Activated CD4-positive, alpha-beta T cell treated with anti-CD3 and anti-CD28 coated beads, Interleukin-2, Interleukin-6, amounts not matched to agents 100 ng/mL and 50 ng/mL, durations not matched to agents 16 hours and 8 hours (primary cell): ENCODE results near the gene ZNF722.
"Not testable (repeated sequence)": the region's sequence is repeated elsewhere in the genome, so short reads cannot be mapped to it uniquely, and the experiment has no call there.

ENCODE experiments used
- DNase-seq: peaks from one replicate; pipeline ENCODE4 v3.0.0-alpha.2; 2020

The ZNF722 gene

DNA sequence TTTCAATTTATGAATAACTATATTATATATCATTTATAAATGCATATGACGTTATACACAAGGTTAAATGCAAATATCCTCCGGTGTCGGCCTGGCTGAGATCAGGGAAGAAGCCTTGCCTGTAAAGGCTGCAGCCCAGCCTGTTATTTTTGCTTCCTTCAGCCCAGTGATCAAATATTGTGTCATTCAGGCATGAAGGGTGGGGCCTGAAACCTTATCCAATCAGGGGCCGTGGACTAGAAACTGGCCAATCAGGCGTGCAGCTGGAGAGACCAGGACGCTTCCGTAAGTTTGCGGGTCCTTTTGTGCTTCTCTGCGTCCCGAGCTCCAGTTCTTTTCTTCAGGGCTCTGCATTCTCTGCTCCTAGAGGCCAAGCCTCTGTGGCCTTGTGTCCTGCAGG lies at the start of gene ZNF722:
Gene ZNF722, plus strand, starts transcription at position 301 of the 400 bp plus-strand sequence. CDS start 113 bp downstream, outside the sequence.
- no peak for DNase-seq

DNA sequence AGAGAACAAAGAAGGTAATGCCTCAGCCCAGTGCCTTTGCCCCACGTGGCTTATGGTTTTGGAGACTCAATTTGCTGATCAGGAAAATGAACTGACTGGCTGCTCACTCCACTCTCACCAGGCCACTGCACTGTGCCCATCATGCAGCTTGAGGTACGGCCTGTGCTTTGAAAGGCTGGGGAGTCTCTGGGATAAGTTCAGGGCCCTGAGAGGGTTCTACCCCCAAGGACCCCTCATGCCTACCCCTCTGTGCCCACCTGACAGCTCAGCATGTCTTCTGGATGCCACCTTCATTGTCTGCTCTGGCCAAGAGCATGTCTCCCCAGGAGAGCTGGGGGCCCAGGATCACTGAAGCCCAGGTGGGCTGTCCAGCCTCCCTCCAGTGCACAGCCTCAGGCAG lies 45.5 kb upstream of the ZNF722 start:
- DNase-seq = no peak

DNA sequence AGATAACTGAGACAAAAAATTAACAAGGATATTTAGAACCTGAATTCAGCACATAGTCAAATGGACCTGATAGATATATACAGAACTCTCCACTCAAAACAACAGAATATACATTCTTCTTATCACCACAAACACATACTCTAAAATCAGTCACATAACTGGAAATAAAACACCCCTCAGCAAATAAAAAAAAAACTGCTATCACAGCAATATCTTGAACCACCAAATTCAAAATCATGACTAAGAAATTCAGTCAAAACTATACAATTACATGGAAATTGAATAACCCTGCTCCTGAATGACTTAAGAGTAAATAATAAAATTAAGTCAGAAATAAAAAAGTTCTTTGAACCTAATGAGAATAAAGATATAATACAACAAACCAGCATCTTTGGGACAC lies 30.0 kb upstream of the ZNF722 start:
- no peak for DNase-seq

DNA sequence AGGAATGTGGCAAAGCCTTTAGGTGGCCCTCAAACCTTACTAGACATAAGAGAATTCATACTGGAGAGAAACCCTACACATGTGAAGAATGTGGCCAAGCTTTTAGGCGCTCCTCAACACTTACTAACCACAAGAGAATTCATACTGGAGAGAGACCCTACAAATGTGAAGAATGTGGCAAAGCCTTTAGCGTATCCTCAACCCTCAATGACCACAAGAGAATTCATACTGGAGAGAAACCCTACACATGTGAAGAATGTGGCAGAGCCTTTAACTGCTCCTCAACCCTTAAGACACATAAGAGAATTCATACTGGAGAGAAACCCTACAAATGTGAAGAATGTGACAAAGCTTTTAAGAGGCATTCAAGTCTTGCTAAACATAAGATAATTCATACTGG lies 16.8 kb downstream of the ZNF722 start:
- not testable (repeated sequence) for DNase-seq

DNA sequence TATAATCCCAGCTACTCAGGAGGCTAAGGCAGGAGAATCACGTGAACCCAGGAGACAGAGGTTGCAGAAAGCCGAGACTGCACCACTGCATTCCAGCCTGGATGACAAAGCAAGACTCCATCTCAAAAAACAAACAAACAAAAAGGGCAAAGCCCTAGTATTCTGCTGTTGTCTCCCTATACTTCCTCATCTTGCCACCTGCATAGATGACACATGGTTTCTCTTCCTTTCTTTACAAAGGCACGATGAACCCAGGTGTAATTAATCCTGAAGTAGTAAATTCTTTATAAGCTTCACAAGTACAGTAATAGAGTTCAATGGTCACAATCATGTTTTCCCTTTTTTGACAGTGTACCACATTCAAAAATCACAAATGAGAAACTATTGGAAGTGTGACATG lies 36.7 kb downstream of the ZNF722 start:
- DNase-seq = no peak

DNA sequence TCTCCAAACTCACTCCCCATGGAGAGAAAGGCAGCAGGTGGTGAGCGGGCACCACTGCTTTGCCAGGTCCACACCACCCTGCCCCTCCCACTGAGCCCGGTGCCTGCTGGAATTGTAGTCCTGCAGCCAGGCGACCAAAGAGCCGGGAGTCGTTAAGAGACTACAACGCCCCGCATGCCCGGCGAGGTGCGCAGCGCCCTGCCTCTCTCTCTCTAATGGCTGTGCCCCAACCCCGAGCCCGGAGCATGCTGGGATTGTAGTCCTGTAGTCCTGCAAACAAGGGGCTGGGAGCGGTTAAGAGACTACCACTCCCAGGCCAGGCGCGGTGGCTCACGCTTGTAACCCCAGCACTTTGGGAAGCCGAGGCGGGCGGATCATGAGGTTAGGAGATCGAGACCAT lies 38.4 kb downstream of the ZNF722 start:
- DNase-seq = no peak

DNA sequence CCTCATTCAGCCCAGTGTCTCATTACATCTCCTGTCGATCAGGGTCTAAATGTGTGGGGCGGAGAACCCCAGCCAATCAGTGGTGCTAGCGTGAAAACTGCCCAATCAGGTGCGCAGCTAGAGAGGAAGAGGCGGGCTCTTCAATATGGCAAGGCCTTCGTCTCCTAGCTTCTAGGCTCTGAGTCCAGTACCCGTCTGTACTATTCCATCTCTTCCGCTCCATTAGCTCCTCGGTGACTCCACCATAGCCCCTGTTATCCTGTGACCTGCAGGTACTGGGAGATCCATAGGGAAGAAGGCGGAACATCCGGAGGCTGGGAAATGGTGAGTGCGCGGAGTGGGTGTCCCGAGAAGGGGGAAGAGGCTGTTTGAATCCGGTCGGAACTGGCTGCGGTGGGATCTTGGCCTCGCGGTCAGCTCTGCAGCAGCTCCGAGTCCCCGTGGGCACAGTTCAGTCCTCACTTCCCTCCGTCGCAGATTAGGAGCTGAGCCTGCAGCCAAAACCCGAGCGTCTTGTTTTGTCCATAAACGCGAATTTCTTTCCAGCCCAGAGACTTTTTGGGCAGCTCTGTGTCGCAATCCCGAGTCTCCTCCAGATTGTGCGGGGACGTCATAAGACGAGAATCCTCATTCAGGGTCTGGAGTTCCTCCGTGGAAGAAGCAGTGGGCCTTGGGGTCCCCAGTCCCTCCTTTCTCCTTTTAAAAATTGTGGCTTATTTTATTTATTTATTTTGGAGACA lies 46.8 kb downstream of the ZNF722 start, which contains the start of gene ZNF727:
Gene ZNF727, plus strand, starts transcription at position 134 of the 740 bp plus-strand sequence. Its CDS starts 188 bp downstream, at position 322.
- DNase-seq = no peak

DNA sequence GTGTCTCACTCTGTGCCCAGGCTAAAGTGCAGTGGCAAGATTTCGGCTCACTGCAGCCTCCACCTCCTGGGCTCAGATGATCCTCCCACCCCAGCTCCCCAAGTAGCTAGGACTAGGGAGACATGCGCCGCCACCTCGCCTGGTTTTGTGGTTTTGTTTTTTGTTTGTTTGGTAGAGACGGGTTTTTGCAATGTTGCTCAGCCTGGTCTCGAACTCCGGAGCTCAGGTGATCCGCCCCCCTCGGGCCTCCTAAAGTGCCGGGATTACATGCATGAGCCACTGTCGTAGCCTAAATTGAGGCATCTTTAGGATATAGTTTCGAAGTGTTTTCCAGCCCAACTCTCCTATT lies 47.4 kb downstream of the ZNF722 start:
- no peak for DNase-seq
